ENCODE measurements around the gene FMN1.

FMN1 gene

GRCh38 chr15:33044598-33044997 lies 149.9 kb downstream of the FMN1 start:
- DNase-seq, result no peak

- DNase-seq, result no peak
Measured at GRCh38 chr15:33043636-33044035, 150.9 kb downstream of the FMN1 start.

GRCh38 chr15:33040496-33040895 lies 154.0 kb downstream of the FMN1 start:
- no peak for DNase-seq

GRCh38 chr15:33034588-33034987 lies 159.9 kb downstream of the FMN1 start:
- no peak for DNase-seq

- no peak for DNase-seq
Measured at GRCh38 chr15:33032053-33032452, 162.5 kb downstream of the FMN1 start.

- DNase-seq, result no peak
Measured at GRCh38 chr15:33031324-33031821, 163.1 kb downstream of the FMN1 start.

- DNase-seq, result no peak
Measured at GRCh38 chr15:33030315-33030714, 164.2 kb downstream of the FMN1 start.

GRCh38 chr15:33029109-33029652 lies 165.3 kb downstream of the FMN1 start:
- no peak for DNase-seq

- no peak for DNase-seq
Measured at GRCh38 chr15:33028495-33028894, 166.0 kb downstream of the FMN1 start.

- DNase-seq, result no peak
Measured at GRCh38 chr15:33027306-33028035, 167.0 kb downstream of the FMN1 start.

- DNase-seq, result no peak
Measured at GRCh38 chr15:33026614-33027013, 167.9 kb downstream of the FMN1 start.

GRCh38 chr15:33022629-33023028 lies 171.9 kb downstream of the FMN1 start:
- DNase-seq, result no peak

- DNase-seq, result peak; percentile 24 to 37
Measured at GRCh38 chr15:33021806-33022389, 172.6 kb downstream of the FMN1 start.

- DNase-seq, result no peak
Measured at GRCh38 chr15:33019354-33019981, 175.0 kb downstream of the FMN1 start.

- no peak for DNase-seq
Measured at GRCh38 chr15:33016405-33017024, 178.0 kb downstream of the FMN1 start.

GRCh38 chr15:33014586-33014985 lies 179.9 kb downstream of the FMN1 start:
- no peak for DNase-seq

- DNase-seq, result no peak
Measured at GRCh38 chr15:33013827-33014445, 180.6 kb downstream of the FMN1 start.

- DNase-seq, result no peak
Measured at GRCh38 chr15:33011976-33012375, 182.5 kb downstream of the FMN1 start.

- no peak for DNase-seq
Measured at GRCh38 chr15:33009603-33010002, 184.9 kb downstream of the FMN1 start.

- DNase-seq, result no peak
Measured at GRCh38 chr15:33009026-33009425, 185.5 kb downstream of the FMN1 start.

GRCh38 chr15:33008284-33008995 lies 186.1 kb downstream of the FMN1 start:
- no peak for DNase-seq

GRCh38 chr15:33007303-33007855 lies 187.1 kb downstream of the FMN1 start:
- no peak for DNase-seq
